Measurements from ENCODE around the gene GADL1. TPM values are rescaled to one million over a fixed set of nuclear protein-coding genes. Genes with fewer than 3 reads are reported as not detected.

The GADL1 gene
- polyA plus RNA-seq, 1 experiment = not detected

GRCh38 chr3:30688776-30689641 is 205.5 kb downstream of the GADL1 start:
- peak; percentile 24 for DNase-seq (ENCODE audit: low read depth, low spot score)
- H3K4me3 ChIP-seq (ENCODE audit: low read depth, low read length) = no peak overlapping the region
- peak overlapping the region; percentile 41 for H3K27ac ChIP-seq (ENCODE audit: low read depth, low read length)
- no peaks in the 10 kb centered on the region for H3K27me3 ChIP-seq (ENCODE audit: control insufficient read depth, insufficient read depth, low read length)
- no peak for TF ChIP-seq CTCF (IDR thresholded peaks at IDR 0.05; ENCODE audit: low read depth, low read length)
- ChIA-PET POLR2A (no interaction called here), CTCF (interaction anchor here (1.2 to 2.2 kb wide), 2 partner anchors 10 to 490 kb away, joined by 4 to 6 read pairs; no protein-coding TSS in a partner anchor)
- H3K9me3 ChIP-seq (ENCODE audit: control insufficient read depth, insufficient read depth, low read length) = no peaks in the 10 kb centered on the region

- no peaks in the 10 kb centered on the region for H3K9me3 ChIP-seq (ENCODE audit: control insufficient read depth, insufficient read depth, low read length)
- no peak overlapping the region for H3K27ac ChIP-seq (ENCODE audit: low read depth, low read length)
- no peaks in the 10 kb centered on the region for H3K27me3 ChIP-seq (ENCODE audit: control insufficient read depth, insufficient read depth, low read length)
- no peak for DNase-seq (ENCODE audit: low read depth, low spot score)
- H3K4me3 ChIP-seq (ENCODE audit: low read depth, low read length) = no peak overlapping the region
- POLR2A ChIA-PET = no interaction called here
- TF ChIP-seq CTCF (IDR thresholded peaks at IDR 0.05; ENCODE audit: low read depth, low read length) = no peak
- CTCF ChIA-PET = interaction anchor here (1.2 to 2.2 kb wide), 2 partner anchors 9 to 489 kb away, joined by 4 to 6 read pairs; no protein-coding TSS in a partner anchor
Measured at GRCh38 chr3:30687930-30688570, 206.4 kb downstream of the GADL1 start.

- Histone ChIP-seq H3K27ac (ENCODE audit: low read depth, low read length) (no peak overlapping the region), H3K9me3 (ENCODE audit: control insufficient read depth, insufficient read depth, low read length) (no peaks in the 10 kb centered on the region), H3K27me3 (ENCODE audit: control insufficient read depth, insufficient read depth, low read length) (no peaks in the 10 kb centered on the region), H3K4me3 (ENCODE audit: low read depth, low read length) (no peak overlapping the region)
- no peak for DNase-seq (ENCODE audit: low read depth, low spot score)
- ChIA-PET CTCF (no interaction called here), POLR2A (no interaction called here)
- TF ChIP-seq CTCF (IDR thresholded peaks at IDR 0.05; ENCODE audit: low read depth, low read length) = no peak
Measured at GRCh38 chr3:30686799-30687198, 207.7 kb downstream of the GADL1 start.

- Histone ChIP-seq H3K9me3 (ENCODE audit: control insufficient read depth, insufficient read depth, low read length) (no peaks in the 10 kb centered on the region), H3K4me3 (ENCODE audit: low read depth, low read length) (no peak overlapping the region), H3K27ac (ENCODE audit: low read depth, low read length) (no peak overlapping the region), H3K27me3 (ENCODE audit: control insufficient read depth, insufficient read depth, low read length) (no peaks in the 10 kb centered on the region)
- no peak for DNase-seq (ENCODE audit: low read depth, low spot score)
- ChIA-PET POLR2A (no interaction called here), CTCF (interaction anchor here (1.2 kb wide), 1 partner anchor 487 kb away, joined by 4 read pairs; no protein-coding TSS in a partner anchor)
- TF ChIP-seq CTCF (IDR thresholded peaks at IDR 0.05; ENCODE audit: low read depth, low read length) = no peak
Measured at GRCh38 chr3:30686176-30686575, 208.3 kb downstream of the GADL1 start.

- TF ChIP-seq CTCF (IDR thresholded peaks at IDR 0.05; ENCODE audit: low read depth, low read length) = no peak
- Histone ChIP-seq H3K9me3 (ENCODE audit: control insufficient read depth, insufficient read depth, low read length) (no peaks in the 10 kb centered on the region), H3K27ac (ENCODE audit: low read depth, low read length) (no peak overlapping the region), H3K4me3 (ENCODE audit: low read depth, low read length) (no peak overlapping the region), H3K27me3 (ENCODE audit: control insufficient read depth, insufficient read depth, low read length) (no peaks in the 10 kb centered on the region)
- ChIA-PET CTCF (interaction anchor here (1.2 to 2.2 kb wide), 2 partner anchors 8 to 486 kb away, joined by 4 to 11 read pairs; no protein-coding TSS in a partner anchor), POLR2A (no interaction called here)
- DNase-seq (ENCODE audit: low read depth, low spot score) = no peak
Measured at GRCh38 chr3:30685267-30685667, 209.2 kb downstream of the GADL1 start.
